Measurements from ENCODE around the gene KLK14. TPM values are rescaled to one million over a fixed set of nuclear protein-coding genes. Genes with fewer than 3 reads are reported as not detected.
A peak's percentile ranks its signal among the peaks of the same experiment; 100 is the strongest.

The KLK14 gene
- total and polyA plus RNA-seq, 2 of the 8 experiments (the other 6 are each of a cell fraction or from before 2014, with no cell fraction given) = 0.09 to 1.2 TPM

GRCh38 chr19:51079481-51080110 lies 3.1 kb downstream of the KLK14 start:
- H2BK20ac ChIP-seq (ENCODE audit: low read length) = no peak overlapping the region
- no peak overlapping the region for H3K9ac ChIP-seq (replicated peaks in 1 of 4; ENCODE audit: extremely low read depth in 1 of 4, low read depth in 3 of 4, low read length in 3 of 4)
- H3K14ac ChIP-seq (ENCODE audit: insufficient read length) = no peak overlapping the region
- no peaks in the 10 kb centered on the region for H3K79me2 ChIP-seq (ENCODE audit: control insufficient read depth in 1 of 2, insufficient read depth in 2 of 2, low read length in 2 of 2)
- no peaks in the 10 kb centered on the region for H3K9me3 ChIP-seq (ENCODE audit: insufficient read depth in 2 of 2, low read depth in 1 of 2, low read length in 1 of 2)
- H3K27me3 ChIP-seq (replicated peaks in 1 of 4; ENCODE audit: control insufficient read depth in 3 of 4, extremely low read depth in 1 of 4, insufficient read depth in 3 of 4, low read length in 3 of 4) = no peaks in the 10 kb centered on the region
- H2BK120ac ChIP-seq (replicated peaks; ENCODE audit: low read depth, low read length) = no peak overlapping the region
- no peak overlapping the region for H3K56ac ChIP-seq (replicated peaks; ENCODE audit: insufficient read length, low read depth, low read length)
- no peak overlapping the region for H2AK5ac ChIP-seq (ENCODE audit: low read depth, low read length)
- no peak overlapping the region for H4K91ac ChIP-seq (replicated peaks; ENCODE audit: insufficient read length, low read length)
- no peak overlapping the region for H3K4me2 ChIP-seq (ENCODE audit: insufficient read depth in 1 of 2, low read depth in 2 of 2, low read length in 2 of 2)
- no peak overlapping the region for H3K23ac ChIP-seq (ENCODE audit: insufficient read length)
- TF ChIP-seq SUZ12 (IDR thresholded peaks at IDR 0.05; ENCODE audit: low read length) (no peak), CEBPB (IDR thresholded peaks at IDR 0.05; ENCODE audit: low read depth, low read length) (no peak), ASH2L (IDR thresholded peaks at IDR 0.05; ENCODE audit: low read length) (no peak), SAP30 (IDR thresholded peaks at IDR 0.05; ENCODE audit: insufficient read depth, insufficient replicate concordance, low read length) (no peak), CREB1 (IDR thresholded peaks at IDR 0.05) (no peak), ZNF274 (IDR thresholded peaks at IDR 0.05; ENCODE audit: borderline replicate concordance, extremely low read depth, low read length) (no peak), KDM4A (IDR thresholded peaks at IDR 0.05; ENCODE audit: low read depth, low read length, severe bottlenecking) (no peak)
- ChIA-PET POLR2A (ENCODE audit: partially characterized antibody) (interaction anchor here (1.7 kb wide), 1 partner anchor 17 kb away, joined by 4 read pairs; no protein-coding TSS in a partner anchor), CTCF (ENCODE audit: partially characterized antibody) (interaction anchor here (1.6 to 3.1 kb wide), 3 partner anchors 16 to 63 kb away, joined by 5 to 19 read pairs (median 7); no protein-coding TSS in a partner anchor)
- WGBS, 2 experiments (ENCODE audit: extremely low coverage in 1 of 2, insufficient coverage in 1 of 2, insufficient read length in 1 of 2, insufficient replicate concordance in 2 of 2, low coverage in 1 of 2, low lambda C conversion rate in 2 of 2, missing lambda C conversion rate in 1 of 2) = 91% methylated on average over 27 of the region's 27 CpGs; no CpG with 5 or more reads in 1 of the 2 experiments
- no peaks in the 10 kb centered on the region for H3K36me3 ChIP-seq (ENCODE audit: control insufficient read depth in 2 of 4, insufficient read depth in 4 of 4, low read length in 3 of 4)
- no peak overlapping the region for H2BK5ac ChIP-seq (ENCODE audit: low read depth, low read length)
- no peaks in the 10 kb centered on the region for H3K79me1 ChIP-seq (ENCODE audit: low read depth, low read length)
- H3K27ac ChIP-seq (ENCODE audit: low read depth, low read length) = no peak overlapping the region
- no peak for DNase-seq (ENCODE audit: low read depth in 1 of 2, low spot score in 2 of 2)
- H4K5ac ChIP-seq (ENCODE audit: insufficient read length, low read depth, low read length) = no peak overlapping the region
- H2AFZ ChIP-seq (ENCODE audit: low read length) = no peak overlapping the region
- H3K4me1 ChIP-seq (replicated peaks in 1 of 4; ENCODE audit: control insufficient read depth in 3 of 4, insufficient read depth in 4 of 4, low read length in 3 of 4) = peaks cover 2 to 6% (median 3%) of the 10 kb centered on the region in 4 experiments; a peak in 4 of 7 replicates
- H3K4me3 ChIP-seq (ENCODE audit: extremely low read depth in 1 of 4, insufficient read depth in 2 of 4, low read depth in 3 of 4, low read length in 4 of 4) = no peak overlapping the region
- no peak overlapping the region for H3K18ac ChIP-seq (ENCODE audit: extremely low read depth, low read length)
- no peak overlapping the region for H2BK15ac ChIP-seq (ENCODE audit: low read length)
- H2BK12ac ChIP-seq (ENCODE audit: low read depth, low read length) = 0 out of 2 replicates have a peak overlapping the region, but pooled peaks have one; percentile 39
- peak overlapping the region; percentile 37; the same call in 1 of the 2 replicates for H4K8ac ChIP-seq (ENCODE audit: extremely low read depth, insufficient read depth, low read length)
- no peaks in the 10 kb centered on the region for H3K23me2 ChIP-seq (ENCODE audit: low read depth, low read length)
- FAIRE-seq = no peak
- no peak overlapping the region for H3K4ac ChIP-seq (replicated peaks; ENCODE audit: insufficient read length, low read depth, low read length)
- no peaks in the 10 kb centered on the region for H4K20me1 ChIP-seq (replicated peaks in 1 of 2; ENCODE audit: control insufficient read depth in 1 of 2, insufficient read depth in 2 of 2, low read length in 2 of 2)
